ENCODE results near the gene CAMTA1.

Gene CAMTA1

DNA sequence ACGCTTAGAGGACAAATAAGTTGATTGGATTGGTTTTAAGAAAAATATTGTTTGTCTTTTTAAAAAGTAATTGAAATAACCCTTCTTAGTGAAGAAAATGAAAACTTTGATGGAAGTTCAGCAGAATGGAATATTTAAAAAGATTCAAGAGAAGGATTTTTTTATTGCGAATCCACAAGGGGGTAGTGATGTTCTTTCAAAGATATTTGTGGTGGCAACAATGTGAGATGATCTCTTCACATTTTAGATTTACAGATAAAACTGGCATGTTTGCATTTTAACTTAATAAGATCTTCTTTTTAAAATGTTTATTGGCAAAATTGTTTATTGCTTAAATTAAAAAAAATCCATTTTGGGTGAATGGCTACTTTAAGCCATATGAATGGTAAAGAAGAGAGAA, 8.9 kb downstream of the CAMTA1 start:
- DNase-seq (no peak), ATAC-seq (ENCODE audit: insufficient read depth, low read depth) (no peak)
- no peaks in the 10 kb centered on the region for H3K9me3 ChIP-seq (ENCODE audit: insufficient read depth, low read length, severe bottlenecking)
- no peak overlapping the region for H2AFZ ChIP-seq (ENCODE audit: low read depth, low read length)
- no peaks in the 10 kb centered on the region for H3K27me3 ChIP-seq (ENCODE audit: insufficient read depth, low read length, poor library complexity)
- H4K20me1 ChIP-seq (ENCODE audit: insufficient read depth, low read length): peaks cover 44% of the 10 kb centered on the region
- H3K4me2 ChIP-seq (ENCODE audit: insufficient read depth, low read length): no peak overlapping the region
- H3K27ac ChIP-seq (ENCODE audit: low read length): no peak overlapping the region
- peaks cover under 1% of the 10 kb centered on the region for H3K4me1 ChIP-seq (ENCODE audit: insufficient read depth, low read length)
- H3K36me3 ChIP-seq (ENCODE audit: insufficient read depth, low read length): peaks cover 18% of the 10 kb centered on the region
- H3K4me3 ChIP-seq (ENCODE audit: low read depth in 1 of 2, low read length in 2 of 2): no peak overlapping the region
- peaks cover 97% of the 10 kb centered on the region for H3K79me2 ChIP-seq (ENCODE audit: insufficient read depth, low read length)
- TF ChIP-seq EZH2 (IDR thresholded peaks at IDR 0.05; ENCODE audit: borderline replicate concordance, low read depth, low read length, severe bottlenecking): no peak
- TF ChIP-seq, protein P1, sequence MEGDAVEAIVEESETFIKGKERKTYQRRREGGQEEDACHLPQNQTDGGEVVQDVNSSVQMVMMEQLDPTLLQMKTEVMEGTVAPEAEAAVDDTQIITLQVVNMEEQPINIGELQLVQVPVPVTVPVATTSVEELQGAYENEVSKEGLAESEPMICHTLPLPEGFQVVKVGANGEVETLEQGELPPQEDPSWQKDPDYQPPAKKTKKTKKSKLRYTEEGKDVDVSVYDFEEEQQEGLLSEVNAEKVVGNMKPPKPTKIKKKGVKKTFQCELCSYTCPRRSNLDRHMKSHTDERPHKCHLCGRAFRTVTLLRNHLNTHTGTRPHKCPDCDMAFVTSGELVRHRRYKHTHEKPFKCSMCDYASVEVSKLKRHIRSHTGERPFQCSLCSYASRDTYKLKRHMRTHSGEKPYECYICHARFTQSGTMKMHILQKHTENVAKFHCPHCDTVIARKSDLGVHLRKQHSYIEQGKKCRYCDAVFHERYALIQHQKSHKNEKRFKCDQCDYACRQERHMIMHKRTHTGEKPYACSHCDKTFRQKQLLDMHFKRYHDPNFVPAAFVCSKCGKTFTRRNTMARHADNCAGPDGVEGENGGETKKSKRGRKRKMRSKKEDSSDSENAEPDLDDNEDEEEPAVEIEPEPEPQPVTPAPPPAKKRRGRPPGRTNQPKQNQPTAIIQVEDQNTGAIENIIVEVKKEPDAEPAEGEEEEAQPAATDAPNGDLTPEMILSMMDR (IDR thresholded peaks at IDR 0.05; ENCODE audit: borderline replicate concordance, extremely low read depth, low read length, poor library complexity, severe bottlenecking): peak; percentile 52
- H3K9ac ChIP-seq (ENCODE audit: low read depth, low read length): no peak overlapping the region

DNA sequence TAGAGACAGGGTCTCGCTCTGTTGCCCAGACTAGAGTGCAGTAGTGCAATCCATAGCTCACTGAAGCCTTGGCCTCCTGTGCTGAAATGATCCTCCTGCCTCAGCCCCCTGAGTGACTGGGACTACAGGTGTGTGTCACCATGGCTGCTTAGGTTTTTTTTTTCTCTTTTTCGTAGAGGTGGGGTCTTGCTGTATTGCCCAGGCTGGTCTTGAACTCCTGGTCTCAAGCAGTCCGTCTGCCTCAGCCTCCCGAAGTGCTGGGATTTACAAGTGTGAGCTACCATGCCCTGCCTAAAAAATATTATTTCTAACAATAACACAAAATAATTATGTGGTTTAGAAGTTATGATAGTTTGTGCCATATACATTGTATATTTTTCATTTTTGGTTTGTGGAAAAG, 9.9 kb downstream of the CAMTA1 start:
- Histone ChIP-seq H3K4me2 (ENCODE audit: insufficient read depth, low read length) (no peak overlapping the region), H3K36me3 (ENCODE audit: insufficient read depth, low read length) (peaks cover 18% of the 10 kb centered on the region), H3K79me2 (ENCODE audit: insufficient read depth, low read length) (peaks cover 97% of the 10 kb centered on the region), H3K4me3 (ENCODE audit: low read depth in 1 of 2, low read length in 2 of 2) (no peak overlapping the region), H3K9ac (ENCODE audit: low read depth, low read length) (no peak overlapping the region), H2AFZ (ENCODE audit: low read depth, low read length) (no peak overlapping the region), H3K27me3 (ENCODE audit: insufficient read depth, low read length, poor library complexity) (no peaks in the 10 kb centered on the region), H3K4me1 (ENCODE audit: insufficient read depth, low read length) (no peaks in the 10 kb centered on the region), H4K20me1 (ENCODE audit: insufficient read depth, low read length) (peaks cover 45% of the 10 kb centered on the region), H3K9me3 (ENCODE audit: insufficient read depth, low read length, severe bottlenecking) (no peaks in the 10 kb centered on the region), H3K27ac (ENCODE audit: low read length) (no peak overlapping the region)
- TF ChIP-seq, protein P1 (IDR thresholded peaks at IDR 0.05; ENCODE audit: borderline replicate concordance, extremely low read depth, low read length, poor library complexity, severe bottlenecking): no peak
- no peak for TF ChIP-seq EZH2 (IDR thresholded peaks at IDR 0.05; ENCODE audit: borderline replicate concordance, low read depth, low read length, severe bottlenecking)
- DNase-seq: no peak
- ATAC-seq (ENCODE audit: insufficient read depth, low read depth): no peak

DNA sequence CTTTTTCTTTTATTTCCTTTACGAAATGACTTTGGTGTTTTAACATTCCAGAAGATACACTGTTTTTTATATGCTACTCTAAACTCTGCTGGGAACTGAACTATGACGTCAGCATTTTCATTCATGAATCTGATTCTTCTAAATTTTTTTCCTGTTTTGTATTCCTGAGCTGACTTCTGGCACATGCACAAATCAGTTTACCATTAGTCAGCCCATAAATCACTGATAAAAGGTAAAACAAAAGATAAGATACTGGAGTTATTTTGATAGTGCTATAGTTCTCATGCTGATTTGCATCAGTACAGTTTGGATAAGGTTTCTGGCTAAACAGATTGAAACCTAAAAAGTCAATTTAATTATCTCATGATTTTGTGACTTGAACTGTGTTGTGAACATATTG, 10.4 kb downstream of the CAMTA1 start:
- TF ChIP-seq, protein P1 (IDR thresholded peaks at IDR 0.05; ENCODE audit: borderline replicate concordance, extremely low read depth, low read length, poor library complexity, severe bottlenecking): no peak
- TF ChIP-seq EZH2 (IDR thresholded peaks at IDR 0.05; ENCODE audit: borderline replicate concordance, low read depth, low read length, severe bottlenecking): no peak
- H3K27me3 ChIP-seq (ENCODE audit: insufficient read depth, low read length, poor library complexity): no peaks in the 10 kb centered on the region
- peaks cover 18% of the 10 kb centered on the region for H3K36me3 ChIP-seq (ENCODE audit: insufficient read depth, low read length)
- no peak overlapping the region for H3K9ac ChIP-seq (ENCODE audit: low read depth, low read length)
- DNase-seq (no peak), ATAC-seq (ENCODE audit: insufficient read depth, low read depth) (no peak)
- no peak overlapping the region for H3K27ac ChIP-seq (ENCODE audit: low read length)
- H3K79me2 ChIP-seq (ENCODE audit: insufficient read depth, low read length): peaks cover 97% of the 10 kb centered on the region
- no peak overlapping the region for H2AFZ ChIP-seq (ENCODE audit: low read depth, low read length)
- no peak overlapping the region for H3K4me3 ChIP-seq (ENCODE audit: low read depth in 1 of 2, low read length in 2 of 2)
- H3K4me2 ChIP-seq (ENCODE audit: insufficient read depth, low read length): no peak overlapping the region
- H3K9me3 ChIP-seq (ENCODE audit: insufficient read depth, low read length, severe bottlenecking): no peaks in the 10 kb centered on the region
- H4K20me1 ChIP-seq (ENCODE audit: insufficient read depth, low read length): peaks cover 46% of the 10 kb centered on the region
- no peaks in the 10 kb centered on the region for H3K4me1 ChIP-seq (ENCODE audit: insufficient read depth, low read length)

DNA sequence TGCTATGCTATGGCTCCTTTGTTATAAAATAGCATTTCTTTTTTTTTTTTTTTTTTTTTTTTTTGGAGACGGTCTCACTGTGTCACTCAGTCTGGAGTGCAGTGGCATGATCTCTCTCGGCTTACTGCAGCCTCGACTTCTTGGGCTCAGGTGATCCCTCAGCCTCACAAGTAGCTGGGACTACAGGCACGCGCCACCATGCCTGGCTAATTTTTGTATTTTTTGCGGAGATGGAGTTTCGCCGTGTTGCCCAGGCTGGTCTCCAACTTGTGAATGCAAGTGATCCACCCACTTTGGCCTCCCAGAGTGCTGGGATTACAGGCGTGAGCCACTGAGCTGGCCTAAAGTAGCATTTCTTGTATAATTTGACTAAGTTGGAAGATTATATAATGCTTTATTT, 10.8 kb downstream of the CAMTA1 start:
- peaks cover 97% of the 10 kb centered on the region for H3K79me2 ChIP-seq (ENCODE audit: insufficient read depth, low read length)
- H3K27ac ChIP-seq (ENCODE audit: low read length): no peak overlapping the region
- peaks cover 50% of the 10 kb centered on the region for H4K20me1 ChIP-seq (ENCODE audit: insufficient read depth, low read length)

More for the DNA sequence above, 10.8 kb downstream of the CAMTA1 start:
- H3K36me3 ChIP-seq (ENCODE audit: insufficient read depth, low read length): peaks cover 18% of the 10 kb centered on the region
- H3K4me1 ChIP-seq (ENCODE audit: insufficient read depth, low read length): no peaks in the 10 kb centered on the region
- H3K9me3 ChIP-seq (ENCODE audit: insufficient read depth, low read length, severe bottlenecking): no peaks in the 10 kb centered on the region
- DNase-seq: no peak
- no peak overlapping the region for H3K4me2 ChIP-seq (ENCODE audit: insufficient read depth, low read length)
- no peak overlapping the region for H3K9ac ChIP-seq (ENCODE audit: low read depth, low read length)
- TF ChIP-seq, protein P1 (IDR thresholded peaks at IDR 0.05; ENCODE audit: borderline replicate concordance, extremely low read depth, low read length, poor library complexity, severe bottlenecking): no peak
- TF ChIP-seq EZH2 (IDR thresholded peaks at IDR 0.05; ENCODE audit: borderline replicate concordance, low read depth, low read length, severe bottlenecking): no peak
- no peak overlapping the region for H3K4me3 ChIP-seq (ENCODE audit: low read depth in 1 of 2, low read length in 2 of 2)
- ATAC-seq (ENCODE audit: insufficient read depth, low read depth): no peak
- H2AFZ ChIP-seq (ENCODE audit: low read depth, low read length): no peak overlapping the region
- H3K27me3 ChIP-seq (ENCODE audit: insufficient read depth, low read length, poor library complexity): no peaks in the 10 kb centered on the region

All from DND-41 (cell line).